ENCODE data around the gene TIMM17A. TPM values are rescaled to one million over a fixed set of nuclear protein-coding genes. Genes with fewer than 3 reads are reported as not detected.

The TIMM17A gene
- total and polyA plus RNA-seq, 2 of the 4 experiments (the other 2 are of a cell fraction), result 80.4 to 87.3 TPM

DNA sequence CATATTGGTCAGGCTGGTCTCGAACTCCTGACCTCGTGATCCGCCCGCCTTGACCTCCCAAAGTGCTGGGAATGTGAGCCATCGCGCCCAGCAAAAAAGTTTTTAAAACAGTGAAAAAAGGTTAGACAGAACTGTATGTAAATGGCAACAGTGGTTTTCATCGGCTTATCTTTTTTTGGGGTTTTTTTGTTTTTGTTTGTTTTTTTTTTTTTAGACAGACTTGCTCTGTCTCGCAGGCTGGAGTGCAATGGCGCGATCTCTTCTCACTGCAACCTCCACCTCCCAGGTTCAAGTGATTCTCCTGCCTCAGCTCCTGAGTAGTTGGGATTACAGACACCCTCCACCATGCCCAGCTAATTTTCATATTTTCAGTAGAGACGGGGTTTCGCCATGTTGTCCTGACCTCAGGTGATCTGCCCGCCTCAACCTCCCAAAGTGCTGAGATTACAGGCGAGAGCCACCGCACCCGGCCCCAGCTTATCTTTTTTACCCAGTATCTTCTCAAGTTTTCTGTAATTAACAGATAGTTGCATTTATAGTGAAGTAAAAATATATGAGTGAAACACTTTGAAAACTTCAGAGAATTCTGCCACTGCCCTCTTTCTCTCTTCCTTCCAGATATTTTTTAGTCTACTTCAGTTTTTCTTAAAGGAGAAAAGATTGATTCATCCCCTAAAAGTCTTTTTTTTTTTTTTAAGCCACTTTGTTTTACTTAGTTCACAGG lies 13.1 kb downstream of the TIMM17A start:
- Histone ChIP-seq H2AFZ (replicated peaks; ENCODE audit: low read length, poor library complexity) (no peak overlapping the region), H3K36me3 (ENCODE audit: control insufficient read depth, insufficient read depth, low read length) (peaks cover 40% of the 10 kb centered on the region), H4K20me1 (ENCODE audit: insufficient read depth, low read length) (0 out of 2 replicates have a peak, but pooled peaks cover 3% of the 10 kb centered on the region), H3K56ac (ENCODE audit: extremely low read depth, insufficient read depth, low read length) (no peak overlapping the region), H4K8ac (ENCODE audit: low read depth in 2 of 2, low read length in 2 of 2) (no peak overlapping the region), H3K27me3 (ENCODE audit: control insufficient read depth, insufficient read depth, low read length) (no peaks in the 10 kb centered on the region), H3K79me1 (ENCODE audit: low read depth in 1 of 2, low read length in 2 of 2) (peaks cover 17 to 22% of the 10 kb centered on the region in 2 experiments), H3K18ac (ENCODE audit: low read depth, low read length) (no peak overlapping the region), H2BK120ac (ENCODE audit: low read depth, low read length) (no peak overlapping the region), H3K4me2 (ENCODE audit: low read depth, low read length) (no peak overlapping the region), H4K91ac (ENCODE audit: insufficient read depth, low read depth, low read length) (no peak overlapping the region), H3K14ac (replicated peaks; ENCODE audit: low read depth, low read length) (no peak overlapping the region), H2BK15ac (ENCODE audit: low read depth, low read length) (no peak overlapping the region), H3K27ac (ENCODE audit: insufficient read depth, low read length) (no peak overlapping the region), H2AK5ac (ENCODE audit: low read depth, low read length) (no peak overlapping the region), H3K4me1 (ENCODE audit: control insufficient read depth, insufficient read depth, low read length) (no peaks in the 10 kb centered on the region; the same call in 1 of the 2 replicates), H3K4me3 (ENCODE audit: insufficient read depth, low read depth, low read length) (no peak overlapping the region), H3K4ac (ENCODE audit: low read depth, low read length) (no peak overlapping the region), H4K5ac (ENCODE audit: low read depth, low read length) (no peak overlapping the region), H2AK9ac (replicated peaks; ENCODE audit: low read depth, low read length, poor library complexity) (no peak overlapping the region), H3K23ac (ENCODE audit: low read depth, low read length) (no peak overlapping the region), H3K9me1 (ENCODE audit: insufficient read depth, low read length) (no peaks in the 10 kb centered on the region), H2BK20ac (ENCODE audit: low read depth, low read length) (no peak overlapping the region), H2BK5ac (ENCODE audit: low read depth, low read length, poor library complexity, severe bottlenecking) (no peak overlapping the region), H3K9me3 (ENCODE audit: control insufficient read depth, insufficient read depth, low read length) (no peaks in the 10 kb centered on the region), H3K9ac (ENCODE audit: low read depth, low read length) (no peak overlapping the region)
- CTCF ChIA-PET, result interaction anchor here (2.7 kb wide), 1 partner anchor 72 kb away, joined by 12 read pairs; no protein-coding TSS in a partner anchor
- intact Hi-C loops (cut with micrococcal nuclease), result no loop called here
- dilution Hi-C loops (cut with HindIII; ENCODE audit: low sequenced_read_pairs, unreplicated experiment), result no loop called here
- POLR2A ChIA-PET (ENCODE audit: unreplicated experiment), result no interaction called here
- BruUV-seq (replicated peaks), result no TSS peak
- in situ Hi-C loops (cut with MboI; ENCODE audit: low sequenced_read_pairs), result loop anchor here (5.0 to 25.0 kb wide), 2 partner anchors 71 to 431 kb away; partner anchors contain the start of gene NAV1
- no peak for ATAC-seq (ENCODE audit: low read depth)
- DNase-seq, result no peak
- 97% methylated on average over 6 of the region's 16 CpGs; no CpG with 5 or more reads in 1 of the 2 experiments for WGBS, 2 experiments (ENCODE audit: extremely low coverage in 2 of 2, insufficient read length in 1 of 2)
- TF ChIP-seq, protein P1, sequence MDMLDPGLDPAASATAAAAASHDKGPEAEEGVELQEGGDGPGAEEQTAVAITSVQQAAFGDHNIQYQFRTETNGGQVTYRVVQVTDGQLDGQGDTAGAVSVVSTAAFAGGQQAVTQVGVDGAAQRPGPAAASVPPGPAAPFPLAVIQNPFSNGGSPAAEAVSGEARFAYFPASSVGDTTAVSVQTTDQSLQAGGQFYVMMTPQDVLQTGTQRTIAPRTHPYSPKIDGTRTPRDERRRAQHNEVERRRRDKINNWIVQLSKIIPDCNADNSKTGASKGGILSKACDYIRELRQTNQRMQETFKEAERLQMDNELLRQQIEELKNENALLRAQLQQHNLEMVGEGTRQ (IDR thresholded peaks at IDR 0.05; ENCODE audit: low read depth, low read length), result no peak
- TF ChIP-seq, protein P2, sequence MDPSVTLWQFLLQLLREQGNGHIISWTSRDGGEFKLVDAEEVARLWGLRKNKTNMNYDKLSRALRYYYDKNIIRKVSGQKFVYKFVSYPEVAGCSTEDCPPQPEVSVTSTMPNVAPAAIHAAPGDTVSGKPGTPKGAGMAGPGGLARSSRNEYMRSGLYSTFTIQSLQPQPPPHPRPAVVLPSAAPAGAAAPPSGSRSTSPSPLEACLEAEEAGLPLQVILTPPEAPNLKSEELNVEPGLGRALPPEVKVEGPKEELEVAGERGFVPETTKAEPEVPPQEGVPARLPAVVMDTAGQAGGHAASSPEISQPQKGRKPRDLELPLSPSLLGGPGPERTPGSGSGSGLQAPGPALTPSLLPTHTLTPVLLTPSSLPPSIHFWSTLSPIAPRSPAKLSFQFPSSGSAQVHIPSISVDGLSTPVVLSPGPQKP (IDR thresholded peaks at IDR 0.05; ENCODE audit: borderline replicate concordance, low read depth, low read length), result no peak
- TF ChIP-seq NFE2L2 (IDR thresholded peaks at IDR 0.05; ENCODE audit: low read depth, low read length) (no peak), FOS (IDR thresholded peaks at IDR 0.05; ENCODE audit: low read depth, low read length) (no peak), CEBPB (IDR thresholded peaks at IDR 0.05; ENCODE audit: low read depth, low read length) (no peak), MAFK (IDR thresholded peaks at IDR 0.05; ENCODE audit: low read depth, low read length) (no peak), CHD1 (IDR thresholded peaks at IDR 0.05; ENCODE audit: low read depth, low read length) (no peak), POLR2A (IDR thresholded peaks at IDR 0.05; ENCODE audit: low read depth, low read length) (no peak), RAD21 (IDR thresholded peaks at IDR 0.05; ENCODE audit: low read length) (no peak), SMC3 (IDR thresholded peaks at IDR 0.05; ENCODE audit: low read depth, low read length) (no peak), RFX5 (IDR thresholded peaks at IDR 0.05; ENCODE audit: low read depth, low read length) (no peak), MXI1 (IDR thresholded peaks at IDR 0.05; ENCODE audit: borderline replicate concordance, low read depth, low read length) (no peak), MAZ (IDR thresholded peaks at IDR 0.05; ENCODE audit: borderline replicate concordance, low read depth, low read length) (no peak), RCOR1 (IDR thresholded peaks at IDR 0.05; ENCODE audit: insufficient replicate concordance, low read length) (no peak)
- TF ChIP-seq, protein P3, sequence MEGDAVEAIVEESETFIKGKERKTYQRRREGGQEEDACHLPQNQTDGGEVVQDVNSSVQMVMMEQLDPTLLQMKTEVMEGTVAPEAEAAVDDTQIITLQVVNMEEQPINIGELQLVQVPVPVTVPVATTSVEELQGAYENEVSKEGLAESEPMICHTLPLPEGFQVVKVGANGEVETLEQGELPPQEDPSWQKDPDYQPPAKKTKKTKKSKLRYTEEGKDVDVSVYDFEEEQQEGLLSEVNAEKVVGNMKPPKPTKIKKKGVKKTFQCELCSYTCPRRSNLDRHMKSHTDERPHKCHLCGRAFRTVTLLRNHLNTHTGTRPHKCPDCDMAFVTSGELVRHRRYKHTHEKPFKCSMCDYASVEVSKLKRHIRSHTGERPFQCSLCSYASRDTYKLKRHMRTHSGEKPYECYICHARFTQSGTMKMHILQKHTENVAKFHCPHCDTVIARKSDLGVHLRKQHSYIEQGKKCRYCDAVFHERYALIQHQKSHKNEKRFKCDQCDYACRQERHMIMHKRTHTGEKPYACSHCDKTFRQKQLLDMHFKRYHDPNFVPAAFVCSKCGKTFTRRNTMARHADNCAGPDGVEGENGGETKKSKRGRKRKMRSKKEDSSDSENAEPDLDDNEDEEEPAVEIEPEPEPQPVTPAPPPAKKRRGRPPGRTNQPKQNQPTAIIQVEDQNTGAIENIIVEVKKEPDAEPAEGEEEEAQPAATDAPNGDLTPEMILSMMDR (conservative IDR thresholded peaks at IDR 0.05; ENCODE audit: low read depth, low read length), result no peak

Measured in IMR-90 (cell line).